Measurements from ENCODE around the gene VAV3.

The VAV3 gene

GRCh38 chr1:107936498-107937481, 28.2 kb downstream of the VAV3 start:
- H3K27me3 ChIP-seq (ENCODE audit: insufficient read depth, low read length) = peaks cover 7% of the 10 kb centered on the region
- no peaks in the 10 kb centered on the region for H3K79me2 ChIP-seq (ENCODE audit: control insufficient read depth, insufficient read depth, low read length, unreplicated experiment)
- no peak overlapping the region for H3K27ac ChIP-seq (ENCODE audit: low read depth, low read length)
- no peaks in the 10 kb centered on the region for H3K36me3 ChIP-seq (ENCODE audit: insufficient read depth, low read length)
- no peak overlapping the region for H3K4me3 ChIP-seq (ENCODE audit: low read depth, low read length)
- H2AFZ ChIP-seq (ENCODE audit: low read length, unreplicated experiment) = no peak overlapping the region
- peaks cover 6% of the 10 kb centered on the region for H3K4me1 ChIP-seq (ENCODE audit: control insufficient read depth, insufficient read depth, low read length, unreplicated experiment)

GRCh38 chr1:107935396-107936064, 29.4 kb downstream of the VAV3 start:
- Histone ChIP-seq H3K27ac (ENCODE audit: low read depth, low read length) (no peak overlapping the region), H3K4me3 (ENCODE audit: low read depth, low read length) (no peak overlapping the region), H3K79me2 (ENCODE audit: control insufficient read depth, insufficient read depth, low read length, unreplicated experiment) (no peaks in the 10 kb centered on the region), H3K27me3 (ENCODE audit: insufficient read depth, low read length) (peaks cover 7% of the 10 kb centered on the region), H3K36me3 (ENCODE audit: insufficient read depth, low read length) (no peaks in the 10 kb centered on the region), H2AFZ (ENCODE audit: low read length, unreplicated experiment) (no peak overlapping the region), H3K4me1 (ENCODE audit: control insufficient read depth, insufficient read depth, low read length, unreplicated experiment) (peaks cover 6% of the 10 kb centered on the region)

- no peak overlapping the region for H3K4me3 ChIP-seq (ENCODE audit: low read depth, low read length)
- H2AFZ ChIP-seq (ENCODE audit: low read length, unreplicated experiment) = no peak overlapping the region
- peaks cover 6% of the 10 kb centered on the region for H3K4me1 ChIP-seq (ENCODE audit: control insufficient read depth, insufficient read depth, low read length, unreplicated experiment)
- H3K27ac ChIP-seq (ENCODE audit: low read depth, low read length) = no peak overlapping the region
- H3K79me2 ChIP-seq (ENCODE audit: control insufficient read depth, insufficient read depth, low read length, unreplicated experiment) = no peaks in the 10 kb centered on the region
- H3K36me3 ChIP-seq (ENCODE audit: insufficient read depth, low read length) = no peaks in the 10 kb centered on the region
- H3K27me3 ChIP-seq (ENCODE audit: insufficient read depth, low read length) = peaks cover 7% of the 10 kb centered on the region
Measured at GRCh38 chr1:107934578-107934977, 30.4 kb downstream of the VAV3 start.

- no peak overlapping the region for H3K4me3 ChIP-seq (ENCODE audit: low read depth, low read length)
- no peaks in the 10 kb centered on the region for H3K36me3 ChIP-seq (ENCODE audit: insufficient read depth, low read length)
- H3K27ac ChIP-seq (ENCODE audit: low read depth, low read length) = no peak overlapping the region
- H2AFZ ChIP-seq (ENCODE audit: low read length, unreplicated experiment) = no peak overlapping the region
- H3K27me3 ChIP-seq (ENCODE audit: insufficient read depth, low read length) = peaks cover 7% of the 10 kb centered on the region; the same call in 1 of the 2 replicates
- H3K79me2 ChIP-seq (ENCODE audit: control insufficient read depth, insufficient read depth, low read length, unreplicated experiment) = no peaks in the 10 kb centered on the region
- H3K4me1 ChIP-seq (ENCODE audit: control insufficient read depth, insufficient read depth, low read length, unreplicated experiment) = peaks cover 6% of the 10 kb centered on the region
Measured at GRCh38 chr1:107933736-107934135, 31.2 kb downstream of the VAV3 start.

- H3K27me3 ChIP-seq (ENCODE audit: insufficient read depth, low read length) = peaks cover 4% of the 10 kb centered on the region; the same call in 1 of the 2 replicates
- H3K36me3 ChIP-seq (ENCODE audit: insufficient read depth, low read length) = no peaks in the 10 kb centered on the region
- no peak overlapping the region for H3K27ac ChIP-seq (ENCODE audit: low read depth, low read length)
- no peak overlapping the region for H2AFZ ChIP-seq (ENCODE audit: low read length, unreplicated experiment)
- no peaks in the 10 kb centered on the region for H3K79me2 ChIP-seq (ENCODE audit: control insufficient read depth, insufficient read depth, low read length, unreplicated experiment)
- H3K4me3 ChIP-seq (ENCODE audit: low read depth, low read length) = no peak overlapping the region
- no peaks in the 10 kb centered on the region for H3K4me1 ChIP-seq (ENCODE audit: control insufficient read depth, insufficient read depth, low read length, unreplicated experiment)
Measured at GRCh38 chr1:107930292-107930691, 34.7 kb downstream of the VAV3 start.

GRCh38 chr1:107927820-107928219, 37.2 kb downstream of the VAV3 start:
- no peak overlapping the region for H3K27ac ChIP-seq (ENCODE audit: low read depth, low read length)
- no peaks in the 10 kb centered on the region for H3K4me1 ChIP-seq (ENCODE audit: control insufficient read depth, insufficient read depth, low read length, unreplicated experiment)
- no peaks in the 10 kb centered on the region for H3K27me3 ChIP-seq (ENCODE audit: insufficient read depth, low read length)
- H3K36me3 ChIP-seq (ENCODE audit: insufficient read depth, low read length) = no peaks in the 10 kb centered on the region
- no peak overlapping the region for H3K4me3 ChIP-seq (ENCODE audit: low read depth, low read length)
- H3K79me2 ChIP-seq (ENCODE audit: control insufficient read depth, insufficient read depth, low read length, unreplicated experiment) = no peaks in the 10 kb centered on the region
- H2AFZ ChIP-seq (ENCODE audit: low read length, unreplicated experiment) = no peak overlapping the region

- H3K36me3 ChIP-seq (ENCODE audit: insufficient read depth, low read length) = no peaks in the 10 kb centered on the region
- H3K79me2 ChIP-seq (ENCODE audit: control insufficient read depth, insufficient read depth, low read length, unreplicated experiment) = no peaks in the 10 kb centered on the region
- no peaks in the 10 kb centered on the region for H3K27me3 ChIP-seq (ENCODE audit: insufficient read depth, low read length)
- H3K27ac ChIP-seq (ENCODE audit: low read depth, low read length) = no peak overlapping the region
- no peak overlapping the region for H3K4me3 ChIP-seq (ENCODE audit: low read depth, low read length)
- no peak overlapping the region for H2AFZ ChIP-seq (ENCODE audit: low read length, unreplicated experiment)
- no peaks in the 10 kb centered on the region for H3K4me1 ChIP-seq (ENCODE audit: control insufficient read depth, insufficient read depth, low read length, unreplicated experiment)
Measured at GRCh38 chr1:107926436-107927080, 38.4 kb downstream of the VAV3 start.

- Histone ChIP-seq H3K79me2 (ENCODE audit: control insufficient read depth, insufficient read depth, low read length, unreplicated experiment) (no peaks in the 10 kb centered on the region), H3K27ac (ENCODE audit: low read depth, low read length) (no peak overlapping the region), H3K4me1 (ENCODE audit: control insufficient read depth, insufficient read depth, low read length, unreplicated experiment) (no peaks in the 10 kb centered on the region), H3K4me3 (ENCODE audit: low read depth, low read length) (no peak overlapping the region), H2AFZ (ENCODE audit: low read length, unreplicated experiment) (no peak overlapping the region), H3K27me3 (ENCODE audit: insufficient read depth, low read length) (no peaks in the 10 kb centered on the region), H3K36me3 (ENCODE audit: insufficient read depth, low read length) (no peaks in the 10 kb centered on the region)
Measured at GRCh38 chr1:107925565-107925964, 39.4 kb downstream of the VAV3 start.

GRCh38 chr1:107920999-107921398, 44.0 kb downstream of the VAV3 start:
- Histone ChIP-seq H3K4me3 (ENCODE audit: low read depth, low read length) (no peak overlapping the region), H3K4me1 (ENCODE audit: control insufficient read depth, insufficient read depth, low read length, unreplicated experiment) (no peaks in the 10 kb centered on the region), H3K27me3 (ENCODE audit: insufficient read depth, low read length) (no peaks in the 10 kb centered on the region; the same call in 1 of the 2 replicates), H3K79me2 (ENCODE audit: control insufficient read depth, insufficient read depth, low read length, unreplicated experiment) (no peaks in the 10 kb centered on the region), H2AFZ (ENCODE audit: low read length, unreplicated experiment) (no peak overlapping the region), H3K36me3 (ENCODE audit: insufficient read depth, low read length) (no peaks in the 10 kb centered on the region), H3K27ac (ENCODE audit: low read depth, low read length) (no peak overlapping the region)

- no peak overlapping the region for H2AFZ ChIP-seq (ENCODE audit: low read length, unreplicated experiment)
- no peak overlapping the region for H3K4me3 ChIP-seq (ENCODE audit: low read depth, low read length)
- no peaks in the 10 kb centered on the region for H3K4me1 ChIP-seq (ENCODE audit: control insufficient read depth, insufficient read depth, low read length, unreplicated experiment)
- no peaks in the 10 kb centered on the region for H3K79me2 ChIP-seq (ENCODE audit: control insufficient read depth, insufficient read depth, low read length, unreplicated experiment)
- no peaks in the 10 kb centered on the region; the same call in 1 of the 2 replicates for H3K27me3 ChIP-seq (ENCODE audit: insufficient read depth, low read length)
- H3K27ac ChIP-seq (ENCODE audit: low read depth, low read length) = no peak overlapping the region
- no peaks in the 10 kb centered on the region for H3K36me3 ChIP-seq (ENCODE audit: insufficient read depth, low read length)
Measured at GRCh38 chr1:107920561-107920960, 44.4 kb downstream of the VAV3 start.
